HG03103 (cell line): ENCODE measurements around the gene PDF.

ENCODE experiments used
- ATAC-seq: cut with Tn5 transposase; IDR thresholded peaks from one replicate; pipeline ENCODE4 v1.9.1; 2021; ENCODE audit warnings: low read depth; ENCODE audit not compliant: unreplicated experiment

Gene PDF

GRCh38 chr16:69286941-69287713, 43.3 kb downstream of the PDF start:
- no peak for ATAC-seq

- no peak for ATAC-seq
Measured at GRCh38 chr16:69285240-69285639, 45.1 kb downstream of the PDF start.

DNA sequence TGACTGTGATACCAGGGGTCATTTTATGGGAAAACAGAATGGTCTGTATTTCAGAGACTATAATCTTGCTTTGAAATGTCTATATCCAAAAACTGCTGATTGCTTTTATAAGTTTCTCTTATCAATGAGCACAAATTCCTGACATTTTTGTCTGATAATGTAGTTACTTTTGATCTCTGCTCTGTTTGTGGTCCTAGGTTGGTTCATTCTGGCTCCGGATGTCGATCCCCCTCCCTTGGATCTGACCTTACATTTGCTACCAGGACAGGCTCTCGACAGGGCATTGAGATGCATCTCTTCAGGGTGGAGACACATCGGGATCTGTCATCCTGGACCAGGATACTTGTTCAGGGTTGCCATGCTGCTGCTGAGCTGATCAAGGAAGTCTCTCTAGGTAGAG, 46.5 kb downstream of the PDF start:
- ATAC-seq, result no peak

GRCh38 chr16:69277413-69277812, 53.0 kb downstream of the PDF start:
- no peak for ATAC-seq
